GM18909 (cell line): ENCODE results near the gene RNF227.

Source experiments
- ATAC-seq: cut with Tn5 transposase; IDR thresholded peaks from one replicate; pipeline ENCODE4 v1.9.1; 2021; ENCODE audit warnings: mild to moderate bottlenecking; ENCODE audit not compliant: unreplicated experiment, poor library complexity

Gene RNF227

DNA sequence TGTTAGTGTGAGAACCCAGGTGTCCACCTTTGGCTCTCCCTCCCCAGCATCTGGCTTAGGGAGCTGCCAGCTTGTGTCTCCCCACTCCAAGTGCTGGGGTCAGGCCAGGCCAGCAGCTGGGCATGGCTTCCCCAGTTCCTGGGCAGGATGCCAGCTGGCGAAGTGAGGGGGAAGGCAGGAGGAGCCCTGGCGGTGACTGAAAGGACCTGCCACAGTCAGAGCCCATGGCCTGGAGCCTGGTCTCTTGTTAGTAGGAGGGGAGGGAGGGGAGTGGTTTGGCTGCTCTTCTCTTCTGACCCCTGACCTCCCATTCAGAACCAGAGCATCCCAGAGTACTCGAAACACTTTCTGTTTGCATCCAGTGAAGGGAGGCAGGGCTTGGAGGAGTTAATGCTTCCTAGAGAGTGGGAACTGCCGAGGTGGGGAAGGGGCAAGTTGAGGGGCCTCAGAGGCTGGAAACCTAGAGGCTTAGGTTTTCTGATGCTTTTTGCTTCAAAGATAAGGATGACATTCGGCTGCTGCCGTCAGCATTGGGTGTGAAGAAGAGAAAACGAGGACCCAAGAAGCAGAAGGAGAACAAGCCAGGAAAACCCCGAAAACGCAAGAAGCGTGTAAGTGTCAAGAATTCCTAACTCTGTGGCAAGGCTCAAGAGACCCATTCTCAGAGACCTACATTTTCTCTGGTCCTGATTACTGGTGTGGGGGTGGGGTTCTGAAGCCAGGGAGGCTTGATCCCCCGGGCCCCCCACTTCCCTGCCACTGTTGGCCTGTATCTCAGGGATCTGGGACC is 26.7 kb downstream of the RNF227 start:
- ATAC-seq = no peak

DNA sequence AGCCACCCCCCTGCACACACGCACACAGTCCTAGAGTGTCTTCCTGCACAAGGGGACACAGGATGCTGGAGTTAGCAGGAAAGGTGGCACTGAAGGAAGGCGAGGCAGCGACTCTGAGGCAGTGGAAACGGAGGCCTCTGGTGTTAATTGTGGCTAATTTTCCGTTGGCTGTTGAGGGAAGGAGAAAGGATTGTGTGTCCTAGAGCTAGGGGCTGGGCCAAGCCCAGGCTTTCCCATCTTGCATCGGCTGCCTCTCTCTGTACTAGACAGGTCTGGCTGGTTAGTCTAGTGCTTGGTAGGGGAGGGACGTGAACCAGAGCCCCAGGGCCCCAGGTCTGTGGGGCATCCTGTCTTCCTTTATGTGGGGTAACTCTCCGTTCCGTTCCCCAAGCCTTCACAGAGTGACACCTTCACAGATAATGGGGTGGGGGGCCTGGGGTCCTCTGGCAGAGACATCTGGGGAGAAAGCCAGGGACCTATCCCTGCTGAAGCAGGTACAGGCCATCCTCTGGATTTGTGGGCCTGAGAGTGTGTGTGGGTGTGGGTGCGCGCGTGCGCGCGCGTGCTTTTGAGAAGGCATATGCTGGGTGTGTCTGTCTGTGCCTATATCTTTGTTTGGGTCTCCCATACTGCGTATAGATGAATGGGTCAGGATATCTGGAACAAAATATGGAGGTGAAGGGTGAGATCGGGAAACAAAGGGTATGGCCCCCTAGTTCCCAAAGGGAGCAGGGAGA is 27.7 kb downstream of the RNF227 start, which contains the start of gene CHD3:
TSS of gene CHD3 (plus strand) at position 606 of the 737 bp plus-strand sequence. CDS start 212 bp downstream, outside the sequence.
- no peak for ATAC-seq

DNA sequence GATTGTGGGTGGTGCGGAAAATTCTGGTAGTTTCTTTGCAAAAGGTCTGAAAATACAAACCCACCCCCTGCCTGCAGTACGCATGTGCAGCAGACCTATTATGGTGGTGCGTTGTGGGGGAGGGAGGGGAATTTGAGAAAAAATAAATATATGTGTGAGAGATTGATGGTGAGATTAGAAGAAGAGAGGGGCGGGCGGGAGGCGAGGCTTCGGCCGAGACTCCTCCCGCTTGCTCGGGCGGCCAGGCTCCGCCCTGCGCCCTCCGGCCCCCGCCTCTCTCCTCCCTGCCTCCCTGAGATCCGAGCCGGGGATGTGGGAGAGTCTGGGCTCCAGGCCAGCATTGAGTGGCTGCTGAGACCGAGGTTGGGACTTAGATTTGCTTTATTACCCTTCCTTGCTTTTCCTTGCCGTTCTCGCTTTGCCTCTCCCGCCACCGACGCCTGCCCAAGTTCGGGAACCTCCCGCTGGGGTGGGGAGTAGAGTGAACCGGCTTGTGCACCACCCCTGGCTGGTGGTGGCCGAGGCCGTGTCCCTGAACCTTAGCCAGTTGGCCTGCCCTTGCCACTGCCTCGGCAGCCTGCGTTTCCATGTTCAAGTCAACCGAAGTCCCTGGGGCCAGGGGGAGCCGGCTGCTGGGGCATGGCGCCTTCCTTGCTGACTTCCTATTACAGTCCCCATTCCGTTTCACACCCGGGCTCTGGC is 28.5 kb downstream of the RNF227 start:
- ATAC-seq = peak; percentile 61

DNA sequence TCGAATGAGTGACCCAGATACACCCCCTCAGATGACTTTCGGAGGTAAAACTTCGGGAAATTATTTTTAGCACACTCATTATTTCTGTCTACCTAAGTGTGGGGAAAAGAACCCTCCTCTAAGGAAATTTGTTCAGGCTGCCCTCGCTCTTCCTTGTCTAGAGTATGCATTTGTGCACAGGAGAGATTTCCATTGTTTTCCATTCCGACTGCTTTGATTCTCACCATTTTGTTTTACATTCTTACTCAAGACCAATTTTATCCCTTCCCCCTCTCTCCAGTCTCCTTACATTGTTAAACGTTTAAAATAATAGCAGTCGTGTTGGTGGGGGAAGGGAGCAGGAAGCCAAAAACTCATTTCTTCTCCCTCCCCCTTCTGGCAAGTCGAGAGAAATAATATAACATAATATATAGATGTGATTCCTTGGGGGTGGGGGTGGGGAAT is 29.0 kb downstream of the RNF227 start:
- no peak for ATAC-seq

DNA sequence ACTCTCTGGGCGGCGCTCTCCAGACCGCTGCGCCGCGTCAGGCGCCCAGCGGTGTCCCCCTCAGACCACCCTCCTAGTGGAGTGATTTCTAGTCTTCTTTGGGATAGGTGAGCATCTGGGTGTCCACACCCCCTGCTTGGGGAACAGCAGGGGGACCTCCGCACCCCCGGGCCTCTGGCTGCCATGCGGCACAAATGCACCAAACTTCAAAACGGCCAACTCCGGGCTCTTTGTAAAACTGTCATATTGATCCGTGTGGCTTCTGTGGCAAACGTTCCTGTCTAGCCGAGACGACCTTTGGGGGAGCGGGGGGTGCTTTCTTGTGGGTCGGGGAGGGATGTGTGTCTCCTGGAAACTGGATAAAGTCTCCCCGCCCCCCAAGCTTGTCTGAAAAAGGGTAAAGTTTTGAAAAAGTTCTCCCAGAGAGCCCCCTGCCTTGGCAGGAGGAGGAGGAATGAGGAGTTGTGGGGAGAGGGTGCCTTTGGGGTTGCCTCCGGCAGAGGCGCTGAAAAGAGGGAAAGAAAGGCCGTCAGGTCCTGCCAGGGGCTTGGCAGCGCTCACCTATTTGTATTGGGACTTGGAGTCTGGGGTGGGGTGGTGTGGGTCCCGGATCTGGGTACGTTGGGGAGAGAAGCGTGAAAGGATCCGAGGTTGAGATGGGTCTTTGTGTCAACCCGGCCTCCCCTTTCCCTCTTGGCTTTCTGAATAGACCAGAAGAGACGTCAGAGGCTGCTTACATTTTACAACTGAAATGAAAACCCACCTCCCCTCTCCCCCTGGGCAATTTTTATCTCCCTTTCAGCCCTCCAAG is 29.7 kb downstream of the RNF227 start:
- ATAC-seq = no peak

DNA sequence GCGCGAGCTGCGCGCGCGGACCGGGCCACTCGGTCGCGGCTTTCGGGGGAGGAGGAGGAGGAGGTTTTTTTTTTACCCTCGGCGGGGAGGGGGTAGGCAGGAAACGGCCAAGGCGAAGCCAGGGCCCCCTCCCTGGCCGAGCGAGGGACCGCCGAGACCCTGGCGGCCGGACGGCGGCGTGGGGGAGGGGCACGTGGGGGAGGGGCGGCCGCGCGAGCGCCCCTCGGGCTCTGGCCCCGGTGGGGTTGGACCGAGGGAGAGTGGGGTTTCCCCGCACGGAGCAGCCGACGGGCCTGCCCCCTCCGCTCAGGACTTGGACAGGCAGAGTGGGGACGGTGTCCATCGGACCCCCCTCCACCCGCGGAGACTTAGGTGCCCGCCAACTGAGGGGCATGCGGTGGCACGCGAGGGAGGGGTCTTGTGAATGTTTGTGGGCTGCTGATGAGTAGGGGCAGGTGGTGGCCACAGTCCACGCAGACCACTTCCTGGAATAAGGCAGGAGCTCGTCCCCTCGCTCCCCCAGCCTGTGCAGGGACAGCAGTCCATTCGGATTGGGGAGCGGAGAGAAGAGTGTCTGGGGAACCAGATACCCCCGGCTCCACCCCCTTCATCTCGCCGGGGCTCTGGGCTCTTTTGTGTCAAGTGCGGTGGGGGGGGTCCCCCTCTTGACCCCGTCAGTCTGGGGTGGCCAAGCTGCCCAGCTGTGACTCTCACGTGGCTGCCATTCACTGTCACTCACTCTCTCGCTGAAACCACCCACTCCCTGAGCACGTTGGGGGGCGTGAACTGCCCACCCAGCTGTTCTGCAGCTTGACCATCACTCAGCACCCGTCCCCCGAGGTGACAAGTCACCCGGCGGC is 30.5 kb downstream of the RNF227 start:
- ATAC-seq = peak; percentile 22

DNA sequence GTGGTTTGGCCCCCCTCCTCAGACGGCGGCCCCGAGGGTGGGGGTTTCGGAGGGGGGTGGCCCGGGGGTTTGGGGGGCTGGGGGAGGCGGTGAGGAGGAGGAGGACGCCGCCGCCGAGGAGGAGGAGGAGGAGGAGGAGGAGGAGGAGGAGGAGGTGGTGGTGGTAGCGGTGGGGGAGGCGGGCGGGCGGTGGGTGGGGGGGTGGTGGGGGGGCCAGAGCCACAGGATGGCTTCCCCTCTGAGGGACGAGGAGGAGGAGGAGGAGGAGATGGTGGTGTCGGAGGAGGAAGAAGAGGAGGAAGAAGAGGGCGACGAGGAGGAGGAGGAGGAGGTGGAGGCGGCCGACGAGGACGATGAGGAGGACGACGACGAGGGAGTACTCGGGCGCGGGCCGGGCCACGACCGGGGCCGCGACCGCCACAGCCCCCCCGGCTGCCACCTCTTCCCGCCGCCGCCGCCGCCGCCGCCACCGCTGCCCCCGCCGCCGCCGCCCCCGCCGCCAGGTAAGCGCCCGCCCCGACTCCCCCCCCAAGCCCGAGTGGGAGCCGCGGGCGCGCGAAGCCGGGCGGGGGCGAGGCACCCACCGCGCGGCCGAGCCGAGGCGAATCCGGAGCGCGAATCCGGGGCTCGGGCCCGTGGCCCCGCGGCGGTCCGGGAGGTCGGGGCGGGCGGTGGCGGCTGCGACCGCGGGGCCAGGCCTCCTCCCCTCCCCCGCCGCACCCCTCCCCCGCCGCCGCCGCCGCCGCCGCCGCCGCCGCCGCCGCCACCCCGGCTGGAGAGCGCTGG is 31.3 kb downstream of the RNF227 start:
- peak; percentile 5 for ATAC-seq

DNA sequence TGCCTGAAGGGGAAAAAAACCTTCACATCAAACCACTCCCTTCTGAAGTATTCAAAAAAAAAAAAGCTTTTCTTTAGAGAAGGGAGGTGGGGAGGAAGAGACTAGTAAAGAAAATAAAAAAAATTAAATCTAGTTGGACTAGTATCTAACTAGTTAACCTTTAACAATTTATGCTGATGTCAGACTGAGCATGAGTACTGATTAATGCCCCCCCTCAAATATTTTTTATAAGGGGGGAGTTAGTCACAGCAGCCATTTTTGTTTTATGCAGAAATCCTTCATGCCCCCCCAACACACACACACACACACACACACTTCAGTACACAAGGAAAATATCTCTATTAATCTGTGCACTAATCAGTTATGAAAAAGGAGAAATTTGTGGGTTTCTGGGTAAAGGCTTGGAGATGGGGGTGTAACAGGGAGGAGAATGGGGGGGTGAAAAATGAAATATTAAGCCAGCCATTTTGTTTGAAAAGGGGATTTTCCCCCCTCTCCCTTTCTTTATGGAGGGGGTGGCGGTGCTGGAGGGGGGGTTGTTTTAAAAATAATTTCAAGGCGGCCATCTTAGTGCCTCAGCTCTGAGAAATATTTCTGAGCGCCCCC is 32.2 kb downstream of the RNF227 start:
- no peak for ATAC-seq

DNA sequence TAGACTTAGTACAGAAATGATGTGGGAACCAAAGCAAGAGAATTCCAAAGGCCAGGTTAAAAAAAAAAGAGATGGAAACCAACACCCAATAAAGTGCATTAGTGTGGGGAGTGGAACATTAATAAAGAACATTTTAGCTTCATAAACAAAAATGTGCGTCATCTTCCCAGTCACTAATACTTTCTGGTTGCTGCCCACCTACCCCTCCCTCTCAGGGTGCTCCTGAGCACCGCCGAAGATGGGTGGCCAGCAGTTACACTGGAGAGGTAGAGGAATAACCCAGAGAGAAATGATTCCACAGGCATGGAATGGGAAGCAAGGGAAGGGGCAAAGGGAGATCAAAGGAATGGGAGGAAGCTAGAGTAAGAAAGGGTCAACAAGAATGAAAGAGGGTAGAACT is 33.5 kb downstream of the RNF227 start:
- ATAC-seq = no peak

DNA sequence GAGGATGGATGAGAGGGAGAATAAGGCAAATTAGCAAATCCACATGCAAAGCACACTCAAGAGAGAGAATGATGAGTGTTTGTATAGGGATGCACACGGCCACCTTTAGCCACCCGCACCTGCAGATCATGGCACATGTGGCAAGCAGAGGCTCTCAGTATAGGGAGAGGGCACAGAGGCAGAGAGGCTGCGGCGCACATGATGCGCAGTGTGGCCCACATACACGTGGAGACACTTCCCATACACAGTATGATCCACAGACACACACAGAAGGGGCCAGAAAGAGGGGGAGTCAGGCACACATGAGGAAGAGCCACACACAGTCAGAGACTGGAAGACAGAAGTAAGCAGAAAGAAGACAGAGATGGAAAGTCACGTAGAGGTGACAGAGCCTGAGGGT is 34.0 kb downstream of the RNF227 start:
- no peak for ATAC-seq

DNA sequence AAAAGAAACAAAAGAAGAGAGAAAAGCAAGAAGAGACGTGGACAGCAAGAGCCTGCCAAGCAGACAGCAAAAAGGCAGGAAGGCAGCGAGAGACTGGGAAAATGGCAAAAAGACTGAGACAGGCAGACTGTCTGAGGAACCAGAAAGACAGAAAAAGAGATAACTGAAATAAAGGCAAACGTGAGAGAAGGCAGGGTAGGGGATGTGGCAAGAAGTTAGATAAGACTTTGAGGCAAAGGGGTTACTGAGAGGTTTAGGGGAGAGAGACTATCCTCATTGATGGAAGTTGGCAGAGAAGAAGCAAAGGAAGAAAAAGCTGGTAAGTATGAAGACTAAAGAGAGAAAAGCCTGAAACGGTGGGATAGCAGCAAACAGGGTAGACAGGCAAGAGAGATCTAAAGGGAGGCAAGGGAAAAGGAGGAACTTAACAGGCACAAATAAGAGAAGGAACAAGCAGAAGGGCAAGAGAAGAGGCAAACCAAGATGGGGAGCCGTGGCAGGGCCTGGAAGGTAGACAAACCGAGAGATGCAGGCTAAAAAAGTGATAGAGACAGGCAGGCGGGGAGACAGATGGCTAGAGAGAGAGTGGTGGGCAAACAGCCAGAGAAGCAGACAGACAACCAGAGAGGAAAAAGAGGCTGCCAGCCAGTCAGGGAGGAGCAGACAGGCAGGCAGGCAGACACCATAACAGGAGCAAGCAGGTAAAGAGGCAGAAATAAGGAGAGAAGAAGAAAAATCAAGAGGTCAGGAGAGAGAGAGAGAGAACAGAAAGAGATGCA is 34.6 kb downstream of the RNF227 start:
- ATAC-seq = no peak

DNA sequence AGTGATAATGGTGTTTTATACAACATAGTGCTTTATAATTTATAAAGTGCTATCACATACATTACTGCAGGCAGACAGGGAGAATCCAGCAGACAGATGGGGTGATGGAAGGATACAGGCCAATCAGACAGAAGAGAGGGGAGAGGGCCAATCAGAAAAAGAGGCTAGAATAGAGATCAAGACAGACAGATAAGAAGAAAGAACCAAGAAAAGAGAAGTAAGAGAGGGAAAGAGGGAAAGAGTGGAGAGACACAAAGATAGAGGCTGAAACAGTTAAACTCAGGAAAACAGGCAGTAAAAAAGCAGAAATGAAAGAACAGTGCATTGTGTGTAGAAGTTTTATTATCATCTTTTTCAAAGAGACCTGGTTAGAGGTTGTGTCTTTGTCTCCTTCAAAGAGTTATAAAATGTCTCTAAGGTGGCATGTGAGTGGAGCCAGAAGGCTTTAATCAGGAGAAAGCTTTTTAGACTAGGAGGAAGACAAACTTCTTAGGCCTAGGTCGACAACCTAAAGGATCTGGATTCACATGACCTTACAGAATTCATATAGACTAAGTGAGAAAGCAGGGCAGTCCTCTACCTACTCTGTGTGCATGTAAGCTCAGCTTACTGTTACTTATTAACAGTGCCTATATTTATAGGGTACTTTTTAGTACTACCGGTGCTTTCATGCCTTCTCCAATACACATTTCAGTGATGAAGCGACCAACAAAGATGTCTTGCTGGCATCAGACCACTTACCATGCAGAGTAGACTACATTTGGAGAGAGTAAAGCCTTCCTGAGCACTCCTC is 35.8 kb downstream of the RNF227 start:
- no peak for ATAC-seq

DNA sequence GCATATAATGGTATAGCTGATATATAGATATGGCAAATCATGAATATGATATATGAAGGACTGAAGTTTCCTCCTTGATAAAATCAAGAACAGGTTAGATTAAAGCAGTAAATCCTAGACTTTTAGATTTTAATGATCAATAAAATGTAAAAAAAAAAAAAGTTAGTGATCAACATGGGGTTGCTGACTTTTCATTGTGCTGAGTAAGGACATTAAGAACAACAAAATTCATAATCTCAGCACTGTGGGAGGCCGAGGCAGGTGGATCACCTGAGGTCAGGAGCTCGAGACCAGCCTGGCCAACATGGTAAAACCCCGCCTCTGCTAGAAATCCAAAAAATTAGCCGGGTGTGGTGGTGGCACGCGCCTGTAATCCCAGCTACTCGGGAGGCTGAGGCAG is 37.9 kb downstream of the RNF227 start:
- ATAC-seq = no peak

DNA sequence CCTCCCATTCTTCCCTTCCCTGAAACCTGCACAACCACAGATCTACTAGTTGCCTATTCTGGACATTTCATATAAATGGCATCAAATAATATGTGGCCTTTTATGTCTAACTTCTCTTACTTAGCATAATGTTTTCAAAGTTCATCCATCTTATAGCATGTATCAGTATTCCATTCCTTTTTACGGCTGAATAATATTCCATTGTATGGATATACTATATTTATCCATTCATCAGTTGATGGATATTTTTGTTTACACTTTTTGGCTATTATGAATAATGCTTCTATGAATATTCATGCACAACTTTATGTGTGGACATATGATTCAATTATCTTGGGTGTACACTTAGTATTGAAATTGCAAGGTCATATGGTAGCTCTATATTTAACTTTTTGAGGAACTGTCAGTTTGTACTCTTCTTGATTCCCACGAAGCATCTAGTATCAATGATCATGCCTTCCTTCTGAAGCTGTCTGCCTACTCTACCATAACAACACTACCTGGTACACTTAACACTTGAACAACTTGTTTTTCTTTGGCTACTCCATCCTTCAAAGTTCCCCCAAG is 40.2 kb downstream of the RNF227 start:
- ATAC-seq = no peak

DNA sequence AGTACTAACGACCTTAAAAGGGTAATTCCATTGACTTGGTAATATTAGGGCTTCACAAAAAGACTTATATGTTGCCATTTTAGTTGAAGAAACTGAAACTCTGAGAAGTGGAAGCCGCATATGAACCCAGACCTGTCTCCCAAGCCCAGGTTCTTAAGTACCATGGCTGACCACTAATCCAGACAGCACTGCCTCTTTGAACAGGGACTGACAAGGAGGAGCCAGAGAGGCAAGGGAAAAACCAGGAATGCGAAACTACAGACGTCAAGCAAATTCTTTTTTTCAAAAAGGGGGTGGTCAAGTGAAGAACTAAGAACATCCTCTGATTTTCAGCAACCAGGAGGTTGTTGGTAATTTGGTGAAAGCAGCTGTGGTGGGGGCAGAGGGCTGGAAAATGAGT is 43.0 kb downstream of the RNF227 start:
- no peak for ATAC-seq

DNA sequence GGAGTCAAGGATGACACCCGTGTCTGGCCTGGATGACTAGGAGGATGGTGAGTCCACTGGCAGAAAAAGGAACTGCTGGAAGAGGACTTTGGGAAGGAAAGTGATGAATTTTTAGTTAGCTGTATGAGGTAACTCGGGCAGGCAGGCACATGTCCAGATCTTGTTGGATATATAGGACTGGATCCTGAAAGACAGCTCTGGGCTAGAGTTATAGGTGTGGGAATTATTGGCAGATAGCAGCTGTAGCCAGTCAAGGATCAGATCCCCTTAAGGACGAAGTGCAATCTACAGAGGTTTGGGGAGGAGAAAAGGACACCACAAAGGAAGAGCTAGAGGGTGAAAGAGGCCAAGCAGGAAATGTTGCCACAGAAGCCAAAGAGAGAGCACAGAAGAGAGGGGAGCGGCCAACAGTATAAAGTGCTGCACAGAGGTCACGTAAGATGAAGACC is 48.2 kb downstream of the RNF227 start:
- ATAC-seq = no peak
